K562 (cell line): ENCODE measurements around the gene NFIC. TPM values are rescaled to one million over a fixed set of nuclear protein-coding genes. Genes with fewer than 3 reads are reported as not detected.
A peak's percentile ranks its signal among the peaks of the same experiment; 100 is the strongest.

Source experiments
- BCOR ChIP-seq: fragments of 450-650 bp; IDR thresholded peaks from 2 replicates; pipeline ENCODE4 v1.6.1; 2016
- CXXC5 ChIP-seq: fragments of 250-450 bp; sonication (Bioruptor Pico); IDR thresholded peaks from 2 replicates; pipeline ENCODE4 v1.8.0; 2022; ENCODE audit warnings: inconsistent platforms, mild to moderate bottlenecking, moderate library complexity
- DPF2 ChIP-seq: fragments of 450-650 bp; IDR thresholded peaks from 2 replicates; pipeline ENCODE4 v1.6.1; 2016
- FOSL1 ChIP-seq: fragments of 200-800 bp; sonication (Bioruptor generic); conservative IDR thresholded peaks from 2 replicates; pipeline ENCODE4 v1.6.1; 2016; ENCODE audit warnings: missing genetic modification characterization, missing compliant biosample characterization
- L3MBTL2 ChIP-seq: fragments of 450-650 bp; IDR thresholded peaks from 2 replicates; pipeline ENCODE4 v1.6.1; 2016; ENCODE audit warnings: mild to moderate bottlenecking, moderate library complexity
- NFRKB ChIP-seq: fragments of 450-650 bp; IDR thresholded peaks from 2 replicates; pipeline ENCODE4 v1.6.1; 2016; ENCODE audit warnings: low read depth
- NONO ChIP-seq, 2 experiments: fragments of 200-400 bp in 1 of 2; fragments of 450-650 bp in 1 of 2; formaldehyde crosslinking in 1 of 2; IDR thresholded peaks; 2 replicates each; pipeline ENCODE4 v1.6.1; 2017; ENCODE audit warnings: low read depth in 2 of 2, mild to moderate bottlenecking in 2 of 2, moderate library complexity in 2 of 2, low read length in 1 of 2
- POLR2G ChIP-seq: fragments of 200-400 bp; formaldehyde crosslinking; IDR thresholded peaks from 2 replicates; pipeline ENCODE4 v1.6.1; 2017; ENCODE audit warnings: low read depth, mild to moderate bottlenecking, antibody characterized with exemption, low read length, moderate library complexity
- PURB ChIP-seq: sonication (generic); formaldehyde crosslinking; IDR thresholded peaks from 2 replicates; pipeline ENCODE4 v1.9.0; 2021; ENCODE audit warnings: low read depth, mild to moderate bottlenecking, missing genetic modification reagents
- RNF2 ChIP-seq: sonication (generic); IDR thresholded peaks from 2 replicates; pipeline ENCODE4 v1.6.1; 2016
- RUNX1 ChIP-seq: sonication (generic); IDR thresholded peaks from 2 replicates; pipeline ENCODE4 v1.6.1; 2016; ENCODE audit warnings: antibody characterized with exemption, low read depth
- SMAD4 ChIP-seq: fragments of 250-450 bp; sonication (Bioruptor Pico); conservative IDR thresholded peaks from 2 replicates; pipeline ENCODE4 v1.8.0; 2021; ENCODE audit warnings: inconsistent platforms, mild to moderate bottlenecking, moderate library complexity
- SMARCA4 ChIP-seq: fragments of 450-650 bp; IDR thresholded peaks from 2 replicates; pipeline ENCODE4 v1.6.1; 2016
- SRSF9 ChIP-seq: fragments of 200-400 bp; formaldehyde crosslinking; IDR thresholded peaks from 2 replicates; pipeline ENCODE4 v1.6.1; 2017; ENCODE audit warnings: low read depth, low read length, borderline replicate concordance
- TFE3 ChIP-seq: fragments of 450-650 bp; formaldehyde crosslinking; IDR thresholded peaks from 2 replicates; pipeline ENCODE4 v1.4.0; 2020; ENCODE audit warnings: mild to moderate bottlenecking, mixed read lengths
- TOE1 ChIP-seq, 2 experiments: fragments of 450-650 bp in 1 of 2; sonication (generic) in 1 of 2; formaldehyde crosslinking in 1 of 2; IDR thresholded peaks; 2 replicates each; pipeline versions ENCODE4 v1.7.1 to v1.8.0; 2016 to 2022; ENCODE audit warnings: borderline replicate concordance in 2 of 2, mild to moderate bottlenecking in 2 of 2, antibody characterized with exemption in 1 of 2, inconsistent platforms in 1 of 2, low read depth in 1 of 2, missing genetic modification reagents in 1 of 2, moderate library complexity in 1 of 2
- ZNF253 ChIP-seq: fragments of 250-450 bp; sonication (Bioruptor Pico); conservative IDR thresholded peaks from 2 replicates; pipeline ENCODE4 v1.6.1; 2021; ENCODE audit warnings: mild to moderate bottlenecking
- ZNF512 ChIP-seq: IDR thresholded peaks from 2 replicates; pipeline ENCODE4 v1.6.1; 2016; ENCODE audit warnings: missing genetic modification characterization, missing compliant biosample characterization
- ZNF584 ChIP-seq: fragments of 200-800 bp; sonication (Bioruptor generic); IDR thresholded peaks from 2 replicates; pipeline ENCODE4 v1.6.1; 2016; ENCODE audit warnings: low read depth, mild to moderate bottlenecking, missing genetic modification characterization, missing compliant biosample characterization
- polyA plus RNA-seq, 8 experiments: library from polyadenylated mRNA; depleted of rRNA in 4 of 8; stranded (reverse) in 5 of 8; unstranded in 3 of 8; fragments of >200 nt; fragmentation: Nextera tagmentation in 2 of 8; fragmentation: Illumina TruSeq in 1 of 8; extraction: Ambion mirVana in 2 of 8; extraction: Trizol in 1 of 8; gene quantifications; 2 replicates each; pipeline versions ENCODE4 v1.2.1 to v1.2.3, GENCODE V29; 2011 to 2014; ENCODE audit warnings: inconsistent platforms in 1 of 8, missing spikeins in 1 of 8
- total RNA-seq, 7 experiments: library from RNA; depleted of rRNA in 6 of 7; stranded (reverse); fragments of >200 nt in 6 of 7; fragmentation: Illumina TruSeq in 2 of 7; extraction: Trizol in 2 of 7; gene quantifications; 2 replicates each; pipeline versions ENCODE4 v1.2.1 to v1.2.3, GENCODE V29; 2011 to 2021; ENCODE audit warnings: low replicate concordance in 1 of 7
- TF ChIP-seq, protein P1 (sequence below): sonication (generic); formaldehyde crosslinking; IDR thresholded peaks from 2 replicates; pipeline ENCODE4 v1.8.0; 2022; ENCODE audit warnings: mild to moderate bottlenecking, missing genetic modification reagents
- TF ChIP-seq, protein P2 (sequence below), 3 experiments: fragments of 200-800 bp in 1 of 3; sonication (Bioruptor generic) in 1 of 3; sonication (generic) in 1 of 3; formaldehyde crosslinking in 1 of 3; IDR thresholded peaks; 2 replicates each; pipeline versions ENCODE4 v1.6.1 to v1.8.0; 2016 to 2022; ENCODE audit warnings: mild to moderate bottlenecking in 2 of 3, missing compliant biosample characterization in 2 of 3, missing genetic modification characterization in 2 of 3, missing genetic modification reagents in 1 of 3

The NFIC gene
- total and polyA plus RNA-seq, 9 of the 15 experiments (the other 6 are each of a cell fraction or from before 2014, with no cell fraction given) = 0.71 to 62.1 (median 6.9) TPM

DNA sequence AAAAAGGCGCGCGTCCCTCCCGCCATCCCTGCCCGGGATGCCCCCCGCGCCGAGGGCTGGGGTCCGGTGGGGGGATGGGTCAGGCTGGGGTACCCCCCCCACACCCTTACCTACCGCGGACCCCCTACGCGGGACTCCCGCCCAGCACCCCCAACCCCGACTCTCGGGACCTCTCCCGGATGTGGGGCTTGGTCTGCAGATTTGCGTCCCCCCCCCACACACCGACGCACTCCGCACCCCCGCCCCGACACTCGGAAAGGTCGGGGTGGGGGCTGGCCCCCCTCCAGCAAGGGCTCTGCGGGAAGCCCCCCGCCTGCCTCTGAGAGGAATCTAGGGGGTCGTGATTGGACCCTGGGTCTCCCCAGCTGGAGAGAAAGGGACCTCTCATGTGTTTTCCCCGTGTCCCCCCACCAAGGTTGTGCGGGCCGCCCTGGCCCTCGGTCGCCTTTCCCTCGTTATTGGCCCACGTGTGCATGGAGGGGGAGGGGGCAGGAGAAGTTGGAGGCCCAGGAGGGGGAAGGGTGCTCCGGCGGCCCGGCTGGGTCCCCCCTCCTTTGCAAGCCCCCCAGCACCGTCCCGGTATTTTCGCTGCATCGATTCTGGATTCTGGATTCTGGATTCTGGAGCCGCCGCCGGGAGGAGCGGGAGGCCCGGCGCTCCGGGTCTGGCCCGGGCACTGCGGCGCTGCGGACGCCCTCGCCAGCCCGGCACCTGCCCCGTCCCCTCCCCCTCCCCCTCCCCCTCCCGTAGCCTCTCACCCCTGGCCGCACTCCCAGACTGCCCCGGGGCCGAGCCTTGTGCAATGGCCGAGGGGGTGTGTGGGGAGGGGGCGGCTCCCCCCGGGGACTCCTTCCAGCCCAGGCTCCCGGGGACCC lies 607 bp downstream of the NFIC start (continued):
- TF ChIP-seq FOSL1 (tag) (0 out of 2 replicates have a peak, but pooled peaks have one; percentile 38), NFRKB (peak; percentile 83), SMARCA4 (no peak), SRSF9 (no peak), CXXC5 (CRISPR knock-in tag) (peak; percentile 68), TFE3 (CRISPR knock-in tag) (no peak), NONO (IDR thresholded peaks at IDR 0.05; ENCODE audit: low read depth in 2 of 2, low read length in 1 of 2) (0 out of 4 replicates have a peak, but pooled peaks of 1 of the 2 experiments have one; percentile 47), PURB (CRISPR knock-in tag) (no peak), L3MBTL2 (peak; percentile 82), ZNF512 (tag) (no peak), BCOR (0 out of 2 replicates have a peak, but pooled peaks have one; percentile 26), SMAD4 (peak; percentile 47; the same call in 1 of the 2 replicates), POLR2G (peak; percentile 79), DPF2 (peak; percentile 20), ZNF584 (CRISPR knock-in tag) (no peak), RUNX1 (no peak), RNF2 (0 out of 2 replicates have a peak, but pooled peaks have one; percentile 19), ZNF253 (CRISPR knock-in tag) (no peak), TOE1 (IDR thresholded peaks at IDR 0.05; ENCODE audit: borderline replicate concordance) (no peak), TOE1 (CRISPR knock-in tag; IDR thresholded peaks at IDR 0.05; ENCODE audit: borderline replicate concordance, low read depth) (no peak)
- TF ChIP-seq, protein P1, sequence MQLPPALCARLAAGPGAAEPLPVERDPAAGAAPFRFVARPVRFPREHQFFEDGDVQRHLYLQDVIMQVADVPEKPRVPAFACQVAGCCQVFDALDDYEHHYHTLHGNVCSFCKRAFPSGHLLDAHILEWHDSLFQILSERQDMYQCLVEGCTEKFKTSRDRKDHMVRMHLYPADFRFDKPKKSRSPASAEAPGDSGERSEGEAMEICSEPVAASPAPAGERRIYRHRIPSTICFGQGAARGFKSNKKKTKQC (CRISPR knock-in tag) = 0 out of 2 replicates have a peak, but pooled peaks have one; percentile 33
- TF ChIP-seq, protein P2, sequence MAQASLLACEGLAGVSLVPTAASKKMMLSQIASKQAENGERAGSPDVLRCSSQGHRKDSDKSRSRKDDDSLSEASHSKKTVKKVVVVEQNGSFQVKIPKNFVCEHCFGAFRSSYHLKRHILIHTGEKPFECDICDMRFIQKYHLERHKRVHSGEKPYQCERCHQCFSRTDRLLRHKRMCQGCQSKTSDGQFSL (CRISPR knock-in tag; IDR thresholded peaks at IDR 0.05) = peak; percentile 92
- TF ChIP-seq, protein P2 (tag; IDR thresholded peaks at IDR 0.05) = peak in 1 of 2 experiments; percentile 94; a peak in 2 of 4 replicates
